HEK293 (cell line): ENCODE results near the gene SLC39A11.

Source experiments
- CTCF ChIA-PET: fragments of 350-600 bp; formaldehyde crosslinking; extraction: SDS; loops from one replicate; lab custom pipeline; 2021; ENCODE audit warnings: antibody characterized with exemption; lab: Yijun Ruan, JAX
- POLR2A ChIA-PET: fragments of 300-600 bp; formaldehyde crosslinking; extraction: SDS; loops from one replicate; lab custom pipeline; 2020; ENCODE audit warnings: antibody characterized with exemption, inconsistent platforms; lab: Yijun Ruan, JAX
- H3K27ac ChIP-seq: fragments of 200-500 bp; sonication (Bioruptor generic); 2 replicates; pipeline ENCODE4 v1.5.1; 2014; ENCODE audit warnings: low read depth, low read length, control low read depth, inconsistent platforms; ENCODE audit errors: extremely low read depth
- H3K36me3 ChIP-seq, 2 experiments: fragments of 200-500 bp in 1 of 2; sonication (Bioruptor generic) in 1 of 2; 1 replicate in 1 of 2; 2 replicates in 1 of 2; pipeline ENCODE4 v1.5.1; 2014 to 2017; ENCODE audit warnings: inconsistent platforms in 2 of 2, low read length in 2 of 2; ENCODE audit not compliant: control insufficient read depth in 2 of 2, insufficient read depth in 1 of 2
- H3K4me1 ChIP-seq: fragments of 200-500 bp; sonication (Bioruptor generic); 2 replicates; pipeline ENCODE4 v1.5.1; 2014; ENCODE audit warnings: mild to moderate bottlenecking, low read length, inconsistent platforms; ENCODE audit not compliant: control insufficient read depth, insufficient read depth
- H3K4me3 ChIP-seq: 2 replicates; pipeline ENCODE4 v1.5.1; 2011; ENCODE audit warnings: low read depth, mild to moderate bottlenecking, control low read depth, low read length, moderate library complexity
- H3K9me3 ChIP-seq: fragments of 200-500 bp; sonication (Bioruptor generic); 2 replicates; pipeline ENCODE4 v1.5.1; 2014; ENCODE audit warnings: low read depth, low read length, inconsistent platforms; ENCODE audit not compliant: control insufficient read depth, insufficient read depth
- IKZF3 ChIP-seq: fragments of 450-650 bp; IDR thresholded peaks from 2 replicates; pipeline ENCODE4 v1.5.0; 2018; ENCODE audit warnings: missing biosample characterization, mild to moderate bottlenecking, missing genetic modification characterization, moderate library complexity
- INSM2 ChIP-seq: fragments of 450-650 bp; formaldehyde crosslinking; IDR thresholded peaks from 2 replicates; pipeline ENCODE4 v1.5.1; 2016; ENCODE audit warnings: missing biosample characterization, missing genetic modification characterization
- OSR2 ChIP-seq: fragments of 450-650 bp; formaldehyde crosslinking; IDR thresholded peaks from 2 replicates; pipeline ENCODE4 v1.5.1; 2016; ENCODE audit warnings: missing biosample characterization, missing genetic modification characterization
- SCRT1 ChIP-seq: fragments of 450-650 bp; formaldehyde crosslinking; IDR thresholded peaks from 2 replicates; pipeline ENCODE4 v1.5.1; 2016; ENCODE audit warnings: missing biosample characterization, missing genetic modification characterization, borderline replicate concordance
- SP7 ChIP-seq: fragments of 450-650 bp; formaldehyde crosslinking; IDR thresholded peaks from 2 replicates; pipeline ENCODE4 v1.5.1; 2016; ENCODE audit warnings: missing biosample characterization, missing genetic modification characterization
- ZBTB26 ChIP-seq: fragments of 450-650 bp; formaldehyde crosslinking; optimal IDR thresholded peaks from 2 replicates; pipeline ENCODE3; 2016; ENCODE audit warnings: missing biosample characterization, mild to moderate bottlenecking, missing genetic modification characterization
- ZBTB44 ChIP-seq: fragments of 450-650 bp; IDR thresholded peaks from 2 replicates; pipeline ENCODE4 v1.5.1; 2018; ENCODE audit warnings: missing biosample characterization, mild to moderate bottlenecking, missing genetic modification characterization
- ZNF148 ChIP-seq: fragments of 450-650 bp; formaldehyde crosslinking; IDR thresholded peaks from 2 replicates; pipeline ENCODE4 v1.5.0; 2017; ENCODE audit warnings: missing biosample characterization, missing genetic modification characterization, borderline replicate concordance
- ZNF26 ChIP-seq: fragments of 450-650 bp; formaldehyde crosslinking; IDR thresholded peaks from 2 replicates; pipeline ENCODE4 v1.5.1; 2016; ENCODE audit warnings: missing biosample characterization, missing genetic modification characterization
- ZNF274 ChIP-seq, 2 experiments: fragments of 200-500 bp in 1 of 2; fragments of 450-650 bp in 1 of 2; sonication (Bioruptor generic) in 1 of 2; formaldehyde crosslinking in 1 of 2; IDR thresholded peaks; 2 replicates each; pipeline versions ENCODE4 v1.5.1 to v1.6.1; 2014 to 2016; ENCODE audit warnings: borderline replicate concordance in 1 of 2, inconsistent platforms in 1 of 2, low read length in 1 of 2, missing biosample characterization in 1 of 2, missing genetic modification characterization in 1 of 2
- ZNF280C ChIP-seq: fragments of 450-650 bp; formaldehyde crosslinking; IDR thresholded peaks from 2 replicates; pipeline ENCODE4 v1.5.1; 2016; ENCODE audit warnings: missing biosample characterization, missing genetic modification characterization
- ZNF404 ChIP-seq: fragments of 450-650 bp; formaldehyde crosslinking; IDR thresholded peaks from 2 replicates; pipeline ENCODE4 v1.5.1; 2017; ENCODE audit warnings: missing biosample characterization, missing genetic modification characterization
- ZNF48 ChIP-seq: fragments of 450-650 bp; formaldehyde crosslinking; IDR thresholded peaks from 2 replicates; pipeline ENCODE4 v1.5.1; 2016; ENCODE audit warnings: missing biosample characterization, missing genetic modification characterization
- ZNF488 ChIP-seq: fragments of 450-650 bp; formaldehyde crosslinking; IDR thresholded peaks from 2 replicates; pipeline ENCODE4 v1.5.1; 2016; ENCODE audit warnings: missing biosample characterization, missing genetic modification characterization
- ZNF521 ChIP-seq: fragments of 450-650 bp; formaldehyde crosslinking; IDR thresholded peaks from 2 replicates; pipeline ENCODE4 v1.5.1; 2017; ENCODE audit warnings: missing biosample characterization, mild to moderate bottlenecking, missing genetic modification characterization
- ZNF529 ChIP-seq: fragments of 450-650 bp; formaldehyde crosslinking; IDR thresholded peaks from 2 replicates; pipeline ENCODE4 v1.5.1; 2017; ENCODE audit warnings: missing genetic modification characterization, missing biosample characterization; ENCODE audit not compliant: insufficient replicate concordance
- ZNF548 ChIP-seq: fragments of 450-650 bp; formaldehyde crosslinking; IDR thresholded peaks from 2 replicates; pipeline ENCODE4 v1.5.1; 2016; ENCODE audit warnings: missing biosample characterization, missing genetic modification characterization
- ZNF600 ChIP-seq: fragments of 450-650 bp; formaldehyde crosslinking; IDR thresholded peaks from 2 replicates; pipeline ENCODE4 v1.5.1; 2016; ENCODE audit warnings: missing biosample characterization, missing genetic modification characterization
- ZNF654 ChIP-seq: fragments of 450-650 bp; formaldehyde crosslinking; IDR thresholded peaks from 2 replicates; pipeline ENCODE4 v1.5.1; 2016; ENCODE audit warnings: low read depth, missing biosample characterization, missing genetic modification characterization
- ZNF664 ChIP-seq: fragments of 450-650 bp; formaldehyde crosslinking; IDR thresholded peaks from 2 replicates; pipeline ENCODE4 v1.5.1; 2016; ENCODE audit warnings: missing biosample characterization, missing genetic modification characterization
- ZNF677 ChIP-seq: fragments of 450-650 bp; IDR thresholded peaks from 2 replicates; pipeline ENCODE4 v1.5.0; 2018; ENCODE audit warnings: missing biosample characterization, mild to moderate bottlenecking, missing genetic modification characterization, moderate library complexity

The SLC39A11 gene

GRCh38 chr17:73007407-73007806 lies 85.1 kb downstream of the SLC39A11 start (continued):
- TF ChIP-seq ZBTB44 (no peak), ZNF274 (IDR thresholded peaks at IDR 0.05; ENCODE audit: low read length) (no peak), ZNF274 (tag by site-specific recombination; IDR thresholded peaks at IDR 0.05; ENCODE audit: borderline replicate concordance) (no peak), ZNF664 (tag by site-specific recombination) (no peak)
- TF ChIP-seq, all 188 proteins: peak for 2

- Histone ChIP-seq H3K27ac (no peak overlapping the region), H3K9me3 (no peaks in the 10 kb centered on the region), H3K4me1 (no peaks in the 10 kb centered on the region), H3K4me3 (no peak overlapping the region), H3K36me3 (no peaks in the 10 kb centered on the region)
- ChIA-PET CTCF (interaction anchor here (1.2 kb wide), 1 partner anchor 129 kb away, joined by 4 read pairs; no protein-coding TSS in a partner anchor), POLR2A (no interaction called here)
- TF ChIP-seq ZNF654: no peak
- TF ChIP-seq OSR2 (tag by site-specific recombination): no peak
- no peak for TF ChIP-seq ZNF677 (tag by site-specific recombination)
- TF ChIP-seq ZNF404: no peak
- no peak for TF ChIP-seq ZNF280C
- TF ChIP-seq IKZF3 (tag by site-specific recombination): no peak
- no peak for TF ChIP-seq ZNF488 (tag by site-specific recombination)
- TF ChIP-seq ZNF548 (tag by site-specific recombination): no peak
- no peak for TF ChIP-seq ZBTB26 (tag by site-specific recombination)
- no peak for TF ChIP-seq INSM2
- no peak for TF ChIP-seq ZNF48
- TF ChIP-seq ZNF148 (tag by site-specific recombination): no peak
- TF ChIP-seq ZNF600: no peak
- no peak for TF ChIP-seq ZNF521 (tag by site-specific recombination)
- TF ChIP-seq ZNF529: no peak
- no peak for TF ChIP-seq SCRT1 (tag by site-specific recombination)
- TF ChIP-seq SP7 (tag by site-specific recombination): no peak
- no peak for TF ChIP-seq ZNF26 (tag by site-specific recombination)
These were observed 87.1 kb downstream of the SLC39A11 start for GRCh38 chr17:73005360-73005759.
